M059J (cell line): Measurements from ENCODE around the gene DHFR2. TPM values are rescaled to one million over a fixed set of nuclear protein-coding genes. Genes with fewer than 3 reads are reported as not detected.
"Not testable (repeated sequence)": the region's sequence is repeated elsewhere in the genome, so short reads cannot be mapped to it uniquely, and the experiment has no call there.

ENCODE experiments used
- DNase-seq: peaks from one replicate; pipeline ENCODE4 v3.0.0-alpha.2; 2012; ENCODE audit warnings: low read depth
- total RNA-seq: library from RNA; depleted of rRNA; stranded (reverse); fragments of >200 nt; shearing (Covaris generic); gene quantifications from 2 replicates; pipeline ENCODE4 v1.2.3, GENCODE V29; 2014

DHFR2 gene
- total RNA-seq, 1 experiment from 2014 or later = 3.2 TPM

GRCh38 chr3:94065819-94066480 is 3.2 kb upstream of the DHFR2 start:
- peak; percentile 48 for DNase-seq

GRCh38 chr3:94065122-94065521 is 2.4 kb upstream of the DHFR2 start:
- no peak for DNase-seq

GRCh38 chr3:94064243-94064860 is 1.6 kb upstream of the DHFR2 start:
- no peak for DNase-seq

GRCh38 chr3:94063496-94064119 is 892 bp upstream of the DHFR2 start:
- peak; percentile 27 for DNase-seq

GRCh38 chr3:94061297-94061696 is 1.4 kb downstream of the DHFR2 start:
- DNase-seq = no peak

- DNase-seq = no peak
Measured at GRCh38 chr3:94050546-94050945, 12.2 kb downstream of the DHFR2 start.

- DNase-seq = no peak
Measured at GRCh38 chr3:94049267-94049666, 13.4 kb downstream of the DHFR2 start.

GRCh38 chr3:94046533-94046932 is 16.2 kb downstream of the DHFR2 start:
- DNase-seq = no peak

GRCh38 chr3:94044100-94044936 is 18.4 kb downstream of the DHFR2 start:
- DNase-seq = not testable (repeated sequence)

GRCh38 chr3:94043285-94043684 is 19.4 kb downstream of the DHFR2 start:
- DNase-seq = no peak

- DNase-seq = peak; percentile 53
Measured at GRCh38 chr3:94036909-94037507, 25.7 kb downstream of the DHFR2 start.

- DNase-seq = no peak
Measured at GRCh38 chr3:94028093-94028837, 34.5 kb downstream of the DHFR2 start, which contains the start of gene STX19. Gene STX19, minus strand, starts transcription at chr3:94028597. Its CDS starts 13,328 bp downstream, at chr3:94015269.

GRCh38 chr3:94026623-94027022 is 36.1 kb downstream of the DHFR2 start:
- DNase-seq = no peak

GRCh38 chr3:94024385-94024784 is 38.3 kb downstream of the DHFR2 start:
- peak; percentile 5 for DNase-seq

GRCh38 chr3:94020293-94020692 is 42.4 kb downstream of the DHFR2 start:
- no peak for DNase-seq

- no peak for DNase-seq
Measured at GRCh38 chr3:94019659-94020058, 43.1 kb downstream of the DHFR2 start.

GRCh38 chr3:94015025-94015424 is 47.7 kb downstream of the DHFR2 start:
- DNase-seq = no peak

- no peak for DNase-seq
Measured at GRCh38 chr3:94012185-94012584, 50.5 kb downstream of the DHFR2 start.

- DNase-seq = no peak
Measured at GRCh38 chr3:94011233-94011711, 51.4 kb downstream of the DHFR2 start.

GRCh38 chr3:94009608-94010007 is 53.1 kb downstream of the DHFR2 start:
- DNase-seq = no peak

GRCh38 chr3:94008253-94008652 is 54.5 kb downstream of the DHFR2 start:
- DNase-seq = no peak
